Measurements from ENCODE around the gene KANK2.

Gene KANK2

DNA sequence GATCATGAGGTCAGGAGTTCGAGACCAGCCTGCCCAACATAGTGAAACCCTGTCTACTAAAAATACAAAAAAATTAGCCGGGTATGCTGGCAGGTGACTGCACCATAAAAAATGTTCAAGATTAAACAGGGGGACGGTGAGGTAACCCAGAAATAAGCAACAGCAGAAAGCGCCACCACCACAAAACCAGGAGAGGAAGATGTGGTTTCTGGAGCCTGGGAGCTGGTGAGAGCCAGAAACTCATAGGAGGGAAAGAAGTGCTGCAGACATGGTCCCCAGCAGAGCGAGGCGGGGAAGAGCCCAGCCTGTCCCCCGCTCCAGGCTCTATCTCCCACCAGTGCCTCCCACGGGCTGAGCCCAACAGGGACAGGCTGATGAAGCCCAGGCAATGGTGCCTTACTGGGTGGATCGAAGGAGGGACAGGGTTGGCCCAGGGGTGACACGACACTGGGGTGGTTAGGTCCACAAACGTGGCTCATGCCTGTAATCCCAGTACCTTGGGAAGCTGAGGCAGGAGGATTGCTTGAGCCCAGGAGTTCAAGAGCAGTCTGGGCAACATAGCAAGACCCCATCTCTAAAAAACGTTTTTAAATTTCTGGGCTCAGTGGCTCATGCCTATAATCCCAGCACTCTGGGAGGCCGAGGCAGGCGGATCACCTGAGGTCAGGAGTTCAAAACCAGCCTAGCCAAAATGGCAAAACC, 60.8 kb downstream of the KANK2 start:
- no peak for TF ChIP-seq GATA2 (IDR thresholded peaks at IDR 0.05; ENCODE audit: low read depth, low read length)
- TF ChIP-seq GATA3 (IDR thresholded peaks at IDR 0.05; ENCODE audit: low read depth, low read length) = no peak

DNA sequence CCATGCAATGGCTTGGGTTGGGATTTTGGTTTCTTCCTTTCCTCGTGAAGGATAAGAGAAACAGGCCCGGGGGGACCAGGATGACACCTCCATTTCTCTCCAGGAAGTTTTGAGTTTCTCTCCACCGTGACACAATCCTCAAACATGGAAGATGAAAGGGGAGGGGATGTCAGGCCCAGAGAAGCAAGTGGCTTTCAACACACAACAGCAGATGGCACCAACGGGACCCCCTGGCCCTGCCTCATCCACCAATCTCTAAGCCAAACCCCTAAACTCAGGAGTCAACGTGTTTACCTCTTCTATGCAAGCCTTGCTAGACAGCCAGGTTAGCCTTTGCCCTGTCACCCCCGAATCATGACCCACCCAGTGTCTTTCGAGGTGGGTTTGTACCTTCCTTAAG, 65.9 kb downstream of the KANK2 start:
- TF ChIP-seq GATA2 (IDR thresholded peaks at IDR 0.05; ENCODE audit: low read depth, low read length) (no peak), GATA3 (IDR thresholded peaks at IDR 0.05; ENCODE audit: low read depth, low read length) (no peak)

DNA sequence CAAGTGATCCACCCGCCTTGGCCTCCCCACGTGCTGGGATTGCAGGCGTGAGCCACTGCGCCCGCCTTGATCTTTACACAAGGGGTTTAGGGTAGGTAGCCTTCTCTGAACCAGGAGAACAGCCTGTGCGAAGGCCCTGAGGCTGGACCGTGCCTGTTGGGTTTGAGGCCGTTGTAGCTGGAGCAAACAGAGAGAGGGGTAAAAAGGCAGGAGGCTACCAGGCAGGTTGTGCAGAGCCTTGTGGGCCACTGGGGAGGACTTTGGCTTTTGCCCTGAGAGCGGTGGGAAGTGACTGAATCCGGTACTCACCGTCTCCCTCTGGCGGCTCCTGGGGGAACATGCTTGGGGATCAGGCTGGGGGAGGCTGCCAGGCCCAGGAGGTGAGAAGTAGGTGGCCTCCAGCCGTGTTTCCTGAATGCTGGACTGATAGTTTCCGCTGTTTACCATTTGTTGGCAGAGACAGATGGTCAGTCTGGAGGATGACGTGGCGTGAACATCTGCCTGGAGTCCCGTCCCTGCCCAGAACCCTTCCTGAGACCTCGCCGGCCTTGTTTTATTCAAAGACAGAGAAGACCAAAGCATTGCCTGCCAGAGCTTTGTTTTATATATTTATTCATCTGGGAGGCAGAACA, 66.4 kb downstream of the KANK2 start:
- TF ChIP-seq GATA2 (IDR thresholded peaks at IDR 0.05; ENCODE audit: low read depth, low read length) (no peak), GATA3 (IDR thresholded peaks at IDR 0.05; ENCODE audit: low read depth, low read length) (no peak)

DNA sequence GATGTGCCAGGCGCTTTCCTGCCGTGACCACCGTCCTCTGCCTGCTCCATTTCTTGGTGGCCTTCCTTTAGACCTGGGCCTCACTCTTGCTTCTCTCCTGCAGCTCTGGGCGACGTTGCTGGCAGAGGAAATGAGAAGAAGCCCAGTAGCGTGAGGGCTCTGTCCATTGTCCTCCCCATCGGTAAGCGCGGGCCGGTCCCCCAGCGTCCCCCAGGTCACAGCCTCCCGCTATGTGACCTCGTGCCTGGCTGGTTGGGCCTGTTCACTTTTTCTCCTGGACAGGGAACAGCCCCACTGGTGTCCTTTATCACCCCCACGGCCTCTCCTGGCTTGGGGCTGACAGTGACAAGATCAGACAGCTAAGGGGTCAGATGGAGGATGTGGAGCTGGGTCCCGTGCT, 69.4 kb downstream of the KANK2 start:
- TF ChIP-seq GATA2 (IDR thresholded peaks at IDR 0.05; ENCODE audit: low read depth, low read length) (no peak), GATA3 (IDR thresholded peaks at IDR 0.05; ENCODE audit: low read depth, low read length) (no peak)

DNA sequence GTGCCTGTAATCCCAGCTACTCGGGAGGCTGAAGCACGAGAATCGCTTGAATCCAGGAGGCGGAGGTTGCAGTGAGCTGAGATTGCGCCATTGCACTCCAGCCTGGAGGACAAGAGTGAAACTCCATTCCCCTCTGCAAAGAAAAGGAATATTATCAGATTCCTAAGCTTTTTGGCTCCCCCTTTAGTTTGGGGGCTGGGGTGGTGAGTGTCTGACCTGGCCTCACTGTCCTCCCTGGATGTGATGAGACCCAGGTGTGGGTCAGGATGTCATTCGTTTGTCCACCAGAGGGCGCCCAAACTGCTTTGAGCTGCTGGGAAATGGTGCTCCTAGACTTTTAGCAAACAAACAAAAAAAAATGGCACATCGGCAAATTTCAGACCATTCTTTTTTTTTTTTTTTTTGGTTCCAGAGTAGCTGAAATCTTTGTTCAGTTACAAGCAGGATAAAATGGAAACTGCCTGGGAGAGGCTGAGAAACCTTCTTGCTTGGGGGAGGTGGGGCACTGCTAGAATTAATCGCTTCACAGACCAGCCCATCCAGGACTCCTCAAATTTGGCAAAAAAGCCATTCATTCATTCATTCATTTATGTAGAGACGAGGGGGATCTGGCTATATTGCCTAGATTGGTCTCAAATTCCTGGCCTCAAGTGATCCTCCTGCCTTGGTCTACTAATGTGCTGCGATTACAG, 71.2 kb downstream of the KANK2 start:
- no peak for TF ChIP-seq GATA3 (IDR thresholded peaks at IDR 0.05; ENCODE audit: low read depth, low read length)
- no peak for TF ChIP-seq GATA2 (IDR thresholded peaks at IDR 0.05; ENCODE audit: low read depth, low read length)

DNA sequence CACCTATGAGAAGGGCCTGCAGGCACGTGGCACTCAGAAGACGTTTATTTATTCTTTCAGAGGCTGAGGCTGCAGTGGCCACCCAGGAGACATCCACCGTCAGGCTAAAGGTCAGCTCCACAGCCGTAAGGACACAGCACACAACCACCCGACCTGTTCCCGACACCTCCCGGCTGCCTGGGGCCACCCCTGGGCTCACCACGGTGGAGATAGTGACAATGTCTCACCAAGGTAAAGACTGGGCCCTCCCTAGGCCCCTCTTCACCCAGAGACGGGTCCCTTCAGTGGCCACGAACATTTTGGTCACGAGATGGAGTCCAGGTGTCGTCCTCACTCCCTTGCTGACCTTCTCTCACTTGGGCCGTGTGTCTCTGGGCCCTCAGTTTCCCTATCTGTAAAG, 74.2 kb downstream of the KANK2 start:
- TF ChIP-seq GATA3 (IDR thresholded peaks at IDR 0.05; ENCODE audit: low read depth, low read length) = no peak
- no peak for TF ChIP-seq GATA2 (IDR thresholded peaks at IDR 0.05; ENCODE audit: low read depth, low read length)

DNA sequence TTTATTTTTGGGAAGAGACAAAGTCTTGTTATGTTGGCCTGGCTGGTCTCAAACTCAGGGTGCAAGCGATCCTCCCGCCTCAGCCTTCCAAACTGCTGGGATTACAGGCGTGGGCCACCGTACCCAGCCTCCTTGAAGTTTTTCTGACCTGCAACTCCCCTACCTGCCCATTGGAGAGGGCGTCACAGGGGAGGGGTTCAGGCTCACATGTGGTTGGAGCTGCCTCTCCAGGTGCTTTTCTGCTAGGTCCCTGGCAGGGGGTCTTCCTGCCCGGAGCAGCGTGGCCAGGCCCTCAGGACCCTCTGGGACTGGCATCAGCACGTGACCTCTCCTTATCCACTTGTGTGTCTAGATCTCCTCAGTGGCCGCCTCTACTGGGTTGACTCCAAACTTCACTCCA, 80.8 kb downstream of the KANK2 start:
- TF ChIP-seq GATA2 (IDR thresholded peaks at IDR 0.05; ENCODE audit: low read depth, low read length) = no peak
- no peak for TF ChIP-seq GATA3 (IDR thresholded peaks at IDR 0.05; ENCODE audit: low read depth, low read length)

DNA sequence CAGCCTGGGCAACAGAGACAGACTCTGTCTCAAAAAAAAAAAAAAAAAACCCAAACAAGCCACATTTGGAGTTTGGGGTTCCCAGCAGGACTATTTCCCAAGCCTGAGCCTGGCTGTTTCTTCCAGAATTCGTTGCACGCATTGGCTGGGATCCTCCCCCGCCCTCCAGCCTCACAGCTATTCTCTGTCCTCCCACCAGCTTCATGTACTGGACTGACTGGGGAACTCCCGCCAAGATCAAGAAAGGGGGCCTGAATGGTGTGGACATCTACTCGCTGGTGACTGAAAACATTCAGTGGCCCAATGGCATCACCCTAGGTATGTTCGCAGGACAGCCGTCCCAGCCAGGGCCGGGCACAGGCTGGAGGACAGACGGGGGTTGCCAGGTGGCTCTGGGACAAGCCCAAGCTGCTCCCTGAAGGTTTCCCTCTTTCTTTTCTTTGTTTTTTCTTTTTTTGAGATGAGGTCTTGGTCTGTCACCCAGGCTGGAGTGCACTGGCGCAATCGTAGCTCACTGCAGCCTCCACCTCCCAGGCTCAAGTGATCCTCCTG, 81.4 kb downstream of the KANK2 start:
- TF ChIP-seq GATA2 (IDR thresholded peaks at IDR 0.05; ENCODE audit: low read depth, low read length) = no peak
- TF ChIP-seq GATA3 (IDR thresholded peaks at IDR 0.05; ENCODE audit: low read depth, low read length) = no peak

DNA sequence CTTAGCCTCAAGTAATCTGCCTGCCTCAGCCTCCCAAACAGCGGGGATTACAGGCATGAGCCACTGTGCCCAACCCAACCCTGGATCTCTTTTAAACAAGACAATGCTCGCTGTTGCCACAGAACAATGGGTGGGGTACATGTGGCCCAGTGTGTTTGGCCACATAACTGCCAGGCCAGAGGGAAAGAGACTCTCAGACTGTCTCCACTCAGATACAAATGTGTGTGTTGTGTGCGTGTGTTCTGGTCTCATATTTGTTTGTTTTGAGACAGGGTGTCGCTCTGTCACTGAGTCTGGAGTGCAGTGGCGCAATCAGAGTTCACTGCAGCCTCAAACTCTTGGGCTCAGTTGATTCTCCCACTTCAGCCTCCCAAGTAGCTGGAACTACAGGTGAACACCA, 82.3 kb downstream of the KANK2 start:
- no peak for TF ChIP-seq GATA2 (IDR thresholded peaks at IDR 0.05; ENCODE audit: low read depth, low read length)
- no peak for TF ChIP-seq GATA3 (IDR thresholded peaks at IDR 0.05; ENCODE audit: low read depth, low read length)

Measured in SH-SY5Y (cell line).